Epithelial cell of proximal tubule (primary cell): ENCODE results near the gene PIBF1. TPM values are rescaled to one million over a fixed set of nuclear protein-coding genes. Genes with fewer than 3 reads are reported as not detected.

Experiments
- DNase-seq: peaks from one replicate; pipeline ENCODE4 v3.0.0-alpha.2; 2011; ENCODE audit warnings: low read depth
- H3K4me3 ChIP-seq: 2 replicates; pipeline ENCODE4 v1.5.1; 2011; ENCODE audit warnings: low read depth, mild to moderate bottlenecking, low read length
- CTCF ChIP-seq: conservative IDR thresholded peaks from 2 replicates; pipeline ENCODE4 v1.5.1; 2012; ENCODE audit warnings: low read depth, mild to moderate bottlenecking, low read length
- total RNA-seq: library from RNA; depleted of rRNA; stranded (reverse); fragments of >200 nt; gene quantifications from 2 replicates; pipeline ENCODE4 v1.2.3, GENCODE V29; 2015

The PIBF1 gene
- total RNA-seq, 1 donor from 2014 or later: 13.1 TPM

DNA sequence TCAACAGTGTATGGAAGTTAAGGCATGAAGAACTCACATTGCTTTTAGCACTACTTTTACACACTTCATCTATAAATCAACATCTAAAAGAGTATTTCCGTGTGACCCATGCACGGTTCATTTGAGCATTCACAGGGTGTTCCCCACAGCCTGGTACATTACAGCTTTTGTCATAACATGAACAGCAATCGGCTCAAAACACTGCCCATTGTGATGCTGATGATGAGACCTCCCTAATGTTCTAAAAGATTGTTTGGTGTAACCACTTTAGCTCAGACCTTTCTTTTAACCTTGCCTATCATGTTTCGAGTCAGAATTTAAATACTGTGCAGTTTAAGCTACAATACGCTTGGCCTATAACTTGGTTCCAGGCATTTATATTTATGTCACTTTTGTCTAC lies 272.8 kb downstream of the PIBF1 start:
- no peak for DNase-seq
- no peak overlapping the region for H3K4me3 ChIP-seq
- TF ChIP-seq CTCF: no peak

DNA sequence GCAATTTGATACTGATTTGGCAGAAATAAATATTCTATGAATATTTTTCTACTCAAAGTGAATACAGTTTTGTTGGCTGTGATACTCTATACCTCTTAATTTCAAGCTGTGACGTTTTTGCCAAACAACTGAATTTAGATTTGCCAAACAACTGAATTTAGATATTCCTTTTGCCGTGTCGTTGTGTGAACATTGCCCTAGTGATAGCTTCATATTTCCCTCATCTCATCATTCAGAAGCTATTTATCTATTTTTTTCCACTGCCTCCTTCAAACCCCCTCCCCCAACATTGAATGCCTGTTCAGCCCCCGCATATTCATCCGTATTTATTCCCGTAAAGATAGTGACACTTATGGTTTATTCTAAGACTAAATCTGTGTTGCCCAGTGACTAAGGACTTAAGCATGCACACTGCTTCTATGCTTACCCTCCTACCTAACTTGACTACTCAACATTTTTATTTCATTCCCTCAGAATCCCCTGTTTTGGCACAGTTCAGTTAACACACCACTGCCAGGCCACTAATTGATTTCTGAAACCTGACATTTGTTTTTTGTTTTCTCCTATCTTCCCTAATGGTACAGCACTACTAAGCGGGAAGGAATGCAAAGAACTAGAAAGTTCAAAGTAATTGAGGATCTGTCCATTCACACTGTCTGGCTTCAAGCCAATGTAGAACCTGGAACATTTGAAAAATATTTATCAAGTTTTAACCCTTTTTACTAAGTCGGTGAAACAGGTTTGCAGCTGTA lies 274.1 kb downstream of the PIBF1 start:
- TF ChIP-seq CTCF: no peak
- peak overlapping the region; percentile 5 for H3K4me3 ChIP-seq
- peak; percentile 96 for DNase-seq

DNA sequence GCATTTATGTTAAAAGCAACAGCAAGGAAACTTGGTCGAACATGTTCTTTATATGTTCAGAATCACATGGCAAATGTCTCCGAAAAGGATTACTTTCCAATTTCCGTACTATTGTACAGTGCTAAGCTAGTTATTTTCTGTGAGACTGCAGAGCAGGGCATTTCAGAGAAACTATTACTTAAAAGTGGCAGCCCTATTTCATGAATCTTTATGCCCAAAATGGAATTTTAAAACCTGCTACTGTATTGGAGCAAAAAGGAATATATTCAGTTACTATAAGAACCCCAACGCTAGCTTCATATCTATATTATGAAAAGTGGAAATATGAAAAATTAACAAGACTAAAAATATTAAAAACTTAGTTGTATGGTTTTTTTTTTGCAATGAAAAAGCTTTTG lies 274.6 kb downstream of the PIBF1 start:
- DNase-seq: no peak
- no peak overlapping the region for H3K4me3 ChIP-seq
- no peak for TF ChIP-seq CTCF

GRCh38 chr13:73057284-73058063 lies 275.5 kb downstream of the PIBF1 start:
- peak overlapping the region; percentile 82 for H3K4me3 ChIP-seq
- DNase-seq: no peak
- TF ChIP-seq CTCF: no peak

- H3K4me3 ChIP-seq: peak overlapping the region; percentile 82
- no peak for TF ChIP-seq CTCF
These were observed 276.1 kb downstream of the PIBF1 start for GRCh38 chr13:73058064-73058313.

DNA sequence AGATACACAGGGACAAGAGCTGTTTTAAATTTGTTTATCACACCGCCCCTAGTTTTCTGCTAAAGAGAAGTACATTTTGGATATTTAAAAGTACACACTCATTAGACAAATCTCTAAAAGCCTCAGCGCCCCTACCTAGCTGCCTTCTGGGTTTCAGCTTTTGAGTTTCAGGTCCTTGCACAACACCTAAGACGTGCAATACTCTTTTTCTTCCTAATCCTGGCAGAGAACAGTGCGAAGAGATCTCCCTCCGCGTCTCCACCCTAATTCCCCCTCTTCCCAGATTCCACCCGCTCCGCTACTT lies 276.5 kb downstream of the PIBF1 start:
- H3K4me3 ChIP-seq: peak overlapping the region; percentile 82
- peak; percentile 69 for DNase-seq
- no peak for TF ChIP-seq CTCF

More at GRCh38 chr13:73058064-73058313, 276.1 kb downstream of the PIBF1 start:
- DNase-seq: no peak
